Stomach (tissue), 4 donors: ENCODE data around the gene MYL7.

ENCODE experiments used
- POLR2A ChIP-seq, 4 donors: fragments of 450-650 bp; IDR thresholded peaks; one replicate each; pipeline ENCODE4 v1.6.1; 2016; ENCODE audit warnings: antibody characterized with exemption in 4 of 4, control low read depth in 2 of 4, mild to moderate bottlenecking in 1 of 4, moderate library complexity in 1 of 4
- POLR2AphosphoS5 ChIP-seq, 3 donors: sonication (generic); formaldehyde crosslinking; IDR thresholded peaks; one replicate each; pipeline ENCODE4 v1.6.1; 2016; ENCODE audit warnings: antibody characterized with exemption in 3 of 3
- TF ChIP-seq, protein P1 (sequence below), 7 experiments: fragments of 450-650 bp in 4 of 7; fragments of 200-600 bp in 3 of 7; sonication (generic) in 3 of 7; IDR thresholded peaks; one replicate each; pipeline ENCODE4 v1.5.1; 2016 to 2019; ENCODE audit warnings: antibody characterized with exemption in 7 of 7, control low read depth in 2 of 7, mild to moderate bottlenecking in 1 of 7

DNA sequence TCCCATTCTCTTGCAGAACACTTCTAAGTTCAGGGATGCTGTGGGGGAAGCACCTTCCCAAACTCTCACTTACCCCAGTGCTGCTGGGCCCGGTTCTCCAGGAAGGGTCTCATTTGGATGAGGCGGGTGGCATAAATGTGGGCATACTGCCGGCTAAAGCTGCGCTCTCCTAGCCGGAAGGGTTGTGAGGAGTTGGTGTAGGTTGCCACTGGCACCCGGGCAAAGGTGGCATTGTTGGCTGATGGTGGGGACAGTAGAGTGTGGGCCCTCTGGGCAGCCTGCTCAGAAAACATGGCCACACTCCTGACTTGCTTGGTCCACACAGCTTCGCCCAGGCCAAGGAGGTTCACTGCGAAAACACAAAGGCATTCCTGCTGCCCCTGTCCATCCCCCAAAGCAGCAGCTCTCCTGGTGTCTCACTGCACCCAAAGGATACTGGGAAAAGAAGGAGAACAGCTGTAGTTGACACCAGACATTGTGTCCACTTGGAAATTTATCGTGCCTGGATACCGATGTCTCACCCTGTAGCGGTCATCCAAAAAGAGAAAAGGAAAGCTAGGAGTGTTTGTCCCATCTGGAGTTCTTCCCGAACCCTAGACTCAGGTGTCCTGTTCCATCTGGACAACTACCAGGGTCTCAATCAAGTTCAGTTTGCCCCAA lies 19.2 kb downstream of the MYL7 start:
- no peak for TF ChIP-seq POLR2A (IDR thresholded peaks at IDR 0.05)
- TF ChIP-seq, protein P1, sequence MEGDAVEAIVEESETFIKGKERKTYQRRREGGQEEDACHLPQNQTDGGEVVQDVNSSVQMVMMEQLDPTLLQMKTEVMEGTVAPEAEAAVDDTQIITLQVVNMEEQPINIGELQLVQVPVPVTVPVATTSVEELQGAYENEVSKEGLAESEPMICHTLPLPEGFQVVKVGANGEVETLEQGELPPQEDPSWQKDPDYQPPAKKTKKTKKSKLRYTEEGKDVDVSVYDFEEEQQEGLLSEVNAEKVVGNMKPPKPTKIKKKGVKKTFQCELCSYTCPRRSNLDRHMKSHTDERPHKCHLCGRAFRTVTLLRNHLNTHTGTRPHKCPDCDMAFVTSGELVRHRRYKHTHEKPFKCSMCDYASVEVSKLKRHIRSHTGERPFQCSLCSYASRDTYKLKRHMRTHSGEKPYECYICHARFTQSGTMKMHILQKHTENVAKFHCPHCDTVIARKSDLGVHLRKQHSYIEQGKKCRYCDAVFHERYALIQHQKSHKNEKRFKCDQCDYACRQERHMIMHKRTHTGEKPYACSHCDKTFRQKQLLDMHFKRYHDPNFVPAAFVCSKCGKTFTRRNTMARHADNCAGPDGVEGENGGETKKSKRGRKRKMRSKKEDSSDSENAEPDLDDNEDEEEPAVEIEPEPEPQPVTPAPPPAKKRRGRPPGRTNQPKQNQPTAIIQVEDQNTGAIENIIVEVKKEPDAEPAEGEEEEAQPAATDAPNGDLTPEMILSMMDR (IDR thresholded peaks at IDR 0.05) = no peak
- TF ChIP-seq POLR2AphosphoS5 (IDR thresholded peaks at IDR 0.05) = no peak
